HepG2 (cell line): ENCODE results near the gene GLYAT. TPM values are rescaled to one million over a fixed set of nuclear protein-coding genes. Genes with fewer than 3 reads are reported as not detected.
A peak's percentile ranks its signal among the peaks of the same experiment; 100 is the strongest.
"Not testable (repeated sequence)": the region's sequence is repeated elsewhere in the genome, so short reads cannot be mapped to it uniquely, and the experiment has no call there.

Experiments used
- ATAC-seq: fragments of 200-7000 bp; cut with Tn5 transposase; 3 replicates; pipeline ENCODE4 v1.9.1; 2020; ENCODE audit warnings: mild to moderate bottlenecking, moderate library complexity
- BruUV-seq: library from RNA; stranded (reverse); fragments of 400-500 nt; replicated peaks from 2 replicates; lab custom pipeline; 2021; lab: Mats Ljungman, UMichigan
- CTCF ChIA-PET: fragments of 300-600 bp; formaldehyde crosslinking; extraction: SDS; loops from one replicate; lab custom pipeline; 2021; ENCODE audit warnings: low total read pairs, inconsistent platforms, low intra/inter-chr PET ratio; lab: Yijun Ruan, JAX
- POLR2A ChIA-PET: fragments of 350-600 bp; sonication (Branson Sonifier 250); formaldehyde crosslinking; loops from one replicate; lab custom pipeline; 2020; ENCODE audit warnings: antibody characterized with exemption, inconsistent platforms; lab: Yijun Ruan, JAX
- DNase-seq: peaks from one replicate; pipeline ENCODE4 v3.0.0-alpha.2; 2015; ENCODE audit warnings: low spot score
- FAIRE-seq: peaks from 3 replicates; lab custom pipeline; 2011; peaks lifted over from hg19 to GRCh38; lab: Jason Lieb, UNC
- H2AFZ ChIP-seq: one replicate; pipeline ENCODE4 v1.6.1; 2011; ENCODE audit warnings: low read length, inconsistent platforms
- H3K27ac ChIP-seq: fragments of 300-600 bp; 3 replicates; pipeline ENCODE4 v1.8.0; 2011; ENCODE audit warnings: mixed run types, mild to moderate bottlenecking, mixed read lengths, low read length, inconsistent platforms; ENCODE audit not compliant: insufficient read depth; ENCODE audit errors: extremely low read length
- H3K27me3 ChIP-seq, 2 experiments: fragments of 200-600 bp in 1 of 2; 2 replicates in 1 of 2; 3 replicates in 1 of 2; pipeline versions ENCODE4 v1.6.0 to v1.8.0; 2011; ENCODE audit warnings: low read length in 2 of 2, mild to moderate bottlenecking in 2 of 2, moderate library complexity in 2 of 2, inconsistent platforms in 1 of 2; ENCODE audit not compliant: insufficient read depth in 2 of 2, control insufficient read depth in 1 of 2
- H3K36me3 ChIP-seq, 2 experiments: fragments of 200-600 bp in 1 of 2; replicated peaks in 1 of 2; 2 replicates in 1 of 2; 3 replicates in 1 of 2; pipeline versions ENCODE4 v1.5.1 to v1.8.0; 2011; ENCODE audit warnings: low read length in 2 of 2, inconsistent platforms in 1 of 2; ENCODE audit not compliant: insufficient read depth in 2 of 2, control insufficient read depth in 1 of 2
- H3K4me1 ChIP-seq: 2 replicates; pipeline ENCODE4 v1.5.1; 2012; ENCODE audit warnings: low read length, inconsistent platforms; ENCODE audit not compliant: insufficient read depth
- H3K4me2 ChIP-seq: 2 replicates; pipeline ENCODE4 v1.6.0; 2011; ENCODE audit warnings: low read depth, low read length, inconsistent platforms
- H3K4me3 ChIP-seq, 3 experiments: fragments of 200-600 bp in 1 of 3; sonication (generic), shearing (Covaris generic) in 1 of 3; replicated peaks in 1 of 3; 2 replicates each; pipeline ENCODE4 v1.5.1; 2011 to 2016; ENCODE audit warnings: low read length in 3 of 3, inconsistent platforms in 2 of 3, low read depth in 2 of 3, mild to moderate bottlenecking in 2 of 3, control low read depth in 1 of 3, mixed read lengths in 1 of 3; ENCODE audit not compliant: insufficient read depth in 1 of 3
- H3K79me2 ChIP-seq: one replicate; pipeline ENCODE4 v1.6.1; 2011; ENCODE audit warnings: low read length, inconsistent platforms; ENCODE audit not compliant: insufficient read depth
- H3K9ac ChIP-seq: 2 replicates; pipeline ENCODE4 v1.6.0; 2011; ENCODE audit warnings: mild to moderate bottlenecking, low read depth, low read length, inconsistent platforms; ENCODE audit not compliant: insufficient read depth
- H3K9me3 ChIP-seq: 2 replicates; pipeline ENCODE4 v1.5.1; 2012; ENCODE audit warnings: mild to moderate bottlenecking, low read length
- H4K20me1 ChIP-seq: 2 replicates; pipeline ENCODE4 v1.6.0; 2011; ENCODE audit warnings: inconsistent platforms, mild to moderate bottlenecking, low read length, moderate library complexity; ENCODE audit not compliant: insufficient read depth
- MAFK ChIP-seq, 2 experiments: IDR thresholded peaks in 1 of 2; conservative IDR thresholded peaks in 1 of 2; 2 replicates each; pipeline ENCODE4 v1.6.1; 2011; ENCODE audit warnings: improper control_type of control experiment in 2 of 2, low read length in 2 of 2
- WGBS: methylation state at CpG from one replicate; pipeline ENCODE4 v1.1.6; 2017; ENCODE audit warnings: low lambda C conversion rate; 5-methylcytosine and 5-hydroxymethylcytosine counted together
- in situ Hi-C: cut with HindIII; loops from 2 replicates; pipeline ENCODE4 v1.10.0; 2017; ENCODE audit warnings: low pct_unique_long_range_greater_than_20kb; ENCODE audit not compliant: extremely low pct_ligation_motif_present
- intact Hi-C: fragments of 100-400 bp; cut with micrococcal nuclease; formaldehyde crosslinking; loops from one replicate; pipeline ENCODE4 v1.10.0; 2022; ENCODE audit not compliant: unreplicated experiment
- polyA plus RNA-seq, 8 experiments: library from polyadenylated mRNA; depleted of rRNA in 3 of 8; stranded (reverse) in 7 of 8; unstranded in 1 of 8; fragments of >200 nt; fragmentation: Illumina TruSeq in 4 of 8; extraction: Trizol in 4 of 8; gene quantifications; 2 replicates each; pipeline versions ENCODE4 v1.2.1 to v1.2.3, GENCODE V29; 2011 to 2016; ENCODE audit warnings: low read depth in 4 of 8, missing spikeins in 1 of 8, mixed read lengths in 1 of 8; ENCODE audit not compliant: insufficient read depth in 1 of 8
- total RNA-seq, 5 experiments: library from RNA; depleted of rRNA; stranded (reverse); fragments of >200 nt; fragmentation: Illumina TruSeq; extraction: Trizol; gene quantifications; 2 replicates each; pipeline ENCODE4 v1.2.3, GENCODE V29; 2016; ENCODE audit warnings: low read depth in 1 of 5

GLYAT gene
- total and polyA plus RNA-seq, 2 of the 13 experiments (the other 11 are each of a cell fraction or from before 2014, with no cell fraction given): not detected

DNA sequence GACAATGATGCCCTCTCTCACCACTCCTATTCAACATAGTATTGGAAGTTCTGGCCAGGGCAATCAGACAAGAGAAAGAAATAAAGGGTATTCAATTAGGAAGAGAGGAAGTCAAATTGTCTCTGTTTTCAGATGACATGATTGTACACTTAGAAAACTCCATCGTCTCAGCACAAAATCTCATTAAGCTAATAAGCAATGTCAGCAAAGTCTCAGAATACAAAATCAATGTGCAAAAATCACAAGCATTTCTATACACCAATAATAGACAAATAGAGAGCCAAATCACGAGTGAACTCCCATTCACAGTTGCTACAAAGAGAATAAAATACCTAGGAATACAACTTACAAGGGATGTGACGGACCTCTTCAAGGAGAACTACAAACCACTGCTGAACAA lies 49.1 kb downstream of the GLYAT start:
- ATAC-seq, intact Hi-C loops, CTCF ChIA-PET: not testable (repeated sequence)

DNA sequence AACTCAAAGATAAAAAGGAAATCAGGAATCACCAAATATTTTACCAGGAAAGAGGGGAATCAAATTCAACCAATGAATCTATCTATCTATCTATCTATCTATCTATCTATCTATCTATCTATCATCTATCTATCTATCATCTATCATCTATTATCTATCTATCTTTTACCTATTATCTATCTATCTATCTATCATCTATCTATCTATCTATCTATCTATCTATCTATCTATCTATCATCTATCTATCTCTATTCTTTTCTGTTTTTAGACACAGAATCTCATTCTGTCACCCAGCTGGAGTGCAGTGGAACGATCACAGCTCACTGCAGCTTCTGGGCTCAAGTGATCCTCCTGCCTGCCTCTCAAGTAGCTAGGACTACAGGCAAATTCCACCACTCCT lies 54.2 kb downstream of the GLYAT start:
- in situ Hi-C loops, FAIRE-seq, BruUV-seq, H3K36me3 ChIP-seq, H3K9ac ChIP-seq, H3K4me2 ChIP-seq, H3K4me1 ChIP-seq, POLR2A ChIA-PET, H3K79me2 ChIP-seq, H3K9me3 ChIP-seq, H3K27me3 ChIP-seq, H3K27ac ChIP-seq, H3K4me3 ChIP-seq, ATAC-seq, H2AFZ ChIP-seq, H4K20me1 ChIP-seq, DNase-seq: not testable (repeated sequence)
- intact Hi-C loops: loop anchor here (5.0 kb wide), 1 partner anchor 35 kb away; no protein-coding TSS in a partner anchor
- 3% methylated on average over 1 of the region's 1 CpG for WGBS
- CTCF ChIA-PET: interaction anchor here (4.2 kb wide), 1 partner anchor 111 kb away, joined by 27 read pairs; no protein-coding TSS in a partner anchor

More for the DNA sequence above, 49.1 kb downstream of the GLYAT start:
- H3K36me3 ChIP-seq, H3K9ac ChIP-seq, H3K4me3 ChIP-seq: not testable (repeated sequence)
- TF ChIP-seq MAFK (conservative IDR thresholded peaks at IDR 0.05 in 1 of 2, IDR thresholded peaks at IDR 0.05 in 1 of 2; ENCODE audit: low read length in 2 of 2): peak in 1 of 2 experiments; percentile 57; a peak in 2 of 4 replicates
- TF ChIP-seq, all 625 proteins: peak for 1; not testable (repeated sequence) for 624
- H3K4me2 ChIP-seq, H3K27ac ChIP-seq, H4K20me1 ChIP-seq, H3K79me2 ChIP-seq, H3K27me3 ChIP-seq, FAIRE-seq, H3K9me3 ChIP-seq, POLR2A ChIA-PET, in situ Hi-C loops, H2AFZ ChIP-seq, BruUV-seq, DNase-seq, H3K4me1 ChIP-seq: not testable (repeated sequence)
- 53% methylated on average over 3 of the region's 3 CpGs for WGBS
